ENCODE measurements around the gene NPHP1. TPM values are rescaled to one million over a fixed set of nuclear protein-coding genes. Genes with fewer than 3 reads are reported as not detected.
"Not testable (repeated sequence)": the region's sequence is repeated elsewhere in the genome, so short reads cannot be mapped to it uniquely, and the experiment has no call there.

The NPHP1 gene
- total and polyA plus RNA-seq, 2 of the 4 experiments (the other 2 are of a cell fraction), result 1.8 to 2.5 TPM

DNA sequence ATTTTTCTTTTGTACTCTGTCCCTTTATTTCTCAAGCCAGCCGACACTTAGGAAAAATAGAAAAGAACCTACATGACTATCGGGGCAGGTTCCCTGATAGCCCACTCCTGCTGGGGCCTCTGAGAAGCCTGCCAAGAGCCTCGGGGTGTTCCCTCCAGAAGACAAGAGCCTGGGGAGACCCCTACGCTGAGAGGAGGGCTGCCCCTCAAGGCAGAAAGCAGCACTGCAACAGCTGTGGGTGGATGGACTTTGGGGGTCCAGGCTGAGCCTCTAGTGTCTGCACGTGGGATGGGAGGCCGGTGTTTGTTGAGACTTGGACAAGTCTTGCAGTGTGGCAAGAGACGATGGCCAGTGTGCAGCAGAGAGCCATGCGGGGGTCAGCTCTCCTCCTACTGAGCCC lies 121.7 kb downstream of the NPHP1 start:
- H2AK9ac ChIP-seq (replicated peaks; ENCODE audit: low read depth, low read length, poor library complexity); H3K9ac ChIP-seq (ENCODE audit: low read depth, low read length); H3K4me2 ChIP-seq (ENCODE audit: low read depth, low read length); CTCF ChIA-PET; dilution Hi-C loops (cut with HindIII; ENCODE audit: low sequenced_read_pairs, unreplicated experiment); H3K18ac ChIP-seq (ENCODE audit: low read depth, low read length); H3K4me3 ChIP-seq (ENCODE audit: insufficient read depth, low read depth, low read length); H3K56ac ChIP-seq (ENCODE audit: extremely low read depth, insufficient read depth, low read length); H4K91ac ChIP-seq (ENCODE audit: insufficient read depth, low read depth, low read length); in situ Hi-C loops (cut with MboI; ENCODE audit: low sequenced_read_pairs); H3K79me1 ChIP-seq (ENCODE audit: low read depth in 1 of 2, low read length in 2 of 2); H3K27me3 ChIP-seq (ENCODE audit: control insufficient read depth, insufficient read depth, low read length); intact Hi-C loops (cut with micrococcal nuclease); H3K23ac ChIP-seq (ENCODE audit: low read depth, low read length); H3K27ac ChIP-seq (ENCODE audit: insufficient read depth, low read length); H3K36me3 ChIP-seq (ENCODE audit: control insufficient read depth, insufficient read depth, low read length); H2BK120ac ChIP-seq (ENCODE audit: low read depth, low read length); H3K4ac ChIP-seq (ENCODE audit: low read depth, low read length); H2BK5ac ChIP-seq (ENCODE audit: low read depth, low read length, poor library complexity, severe bottlenecking); H2AK5ac ChIP-seq (ENCODE audit: low read depth, low read length); H2BK15ac ChIP-seq (ENCODE audit: low read depth, low read length); H3K14ac ChIP-seq (replicated peaks; ENCODE audit: low read depth, low read length); DNase-seq; H4K20me1 ChIP-seq (ENCODE audit: insufficient read depth, low read length); H4K8ac ChIP-seq (ENCODE audit: low read depth in 2 of 2, low read length in 2 of 2); H2BK20ac ChIP-seq (ENCODE audit: low read depth, low read length); POLR2A ChIA-PET (ENCODE audit: unreplicated experiment); H2AFZ ChIP-seq (replicated peaks; ENCODE audit: low read length, poor library complexity); BruUV-seq (replicated peaks); H3K4me1 ChIP-seq (ENCODE audit: control insufficient read depth, insufficient read depth, low read length); H3K9me1 ChIP-seq (ENCODE audit: insufficient read depth, low read length); H3K9me3 ChIP-seq (ENCODE audit: control insufficient read depth, insufficient read depth, low read length); H4K5ac ChIP-seq (ENCODE audit: low read depth, low read length); ATAC-seq (ENCODE audit: low read depth): not testable (repeated sequence)
- WGBS, 2 experiments (ENCODE audit: extremely low coverage in 2 of 2, insufficient read length in 1 of 2), result no CpG with 5 or more reads among the region's 8 CpGs

GRCh38 chr2:110078104-110078503 lies 126.7 kb downstream of the NPHP1 start:
- H3K9me1 ChIP-seq (ENCODE audit: insufficient read depth, low read length); intact Hi-C loops (cut with micrococcal nuclease); DNase-seq; H2BK20ac ChIP-seq (ENCODE audit: low read depth, low read length); BruUV-seq (replicated peaks); H3K4me3 ChIP-seq (ENCODE audit: insufficient read depth, low read depth, low read length); H3K27ac ChIP-seq (ENCODE audit: insufficient read depth, low read length); H3K14ac ChIP-seq (replicated peaks; ENCODE audit: low read depth, low read length); H3K79me1 ChIP-seq (ENCODE audit: low read depth in 1 of 2, low read length in 2 of 2); H3K4me2 ChIP-seq (ENCODE audit: low read depth, low read length); H2BK5ac ChIP-seq (ENCODE audit: low read depth, low read length, poor library complexity, severe bottlenecking); ATAC-seq (ENCODE audit: low read depth); H2AK5ac ChIP-seq (ENCODE audit: low read depth, low read length); H3K9ac ChIP-seq (ENCODE audit: low read depth, low read length); CTCF ChIA-PET; H3K23ac ChIP-seq (ENCODE audit: low read depth, low read length); H2BK15ac ChIP-seq (ENCODE audit: low read depth, low read length); H4K5ac ChIP-seq (ENCODE audit: low read depth, low read length); H3K36me3 ChIP-seq (ENCODE audit: control insufficient read depth, insufficient read depth, low read length); H3K27me3 ChIP-seq (ENCODE audit: control insufficient read depth, insufficient read depth, low read length); H3K4me1 ChIP-seq (ENCODE audit: control insufficient read depth, insufficient read depth, low read length); H2AFZ ChIP-seq (replicated peaks; ENCODE audit: low read length, poor library complexity); H3K56ac ChIP-seq (ENCODE audit: extremely low read depth, insufficient read depth, low read length); H4K91ac ChIP-seq (ENCODE audit: insufficient read depth, low read depth, low read length); in situ Hi-C loops (cut with MboI; ENCODE audit: low sequenced_read_pairs); H2BK120ac ChIP-seq (ENCODE audit: low read depth, low read length); H3K4ac ChIP-seq (ENCODE audit: low read depth, low read length); H2AK9ac ChIP-seq (replicated peaks; ENCODE audit: low read depth, low read length, poor library complexity); dilution Hi-C loops (cut with HindIII; ENCODE audit: low sequenced_read_pairs, unreplicated experiment); H4K20me1 ChIP-seq (ENCODE audit: insufficient read depth, low read length); H4K8ac ChIP-seq (ENCODE audit: low read depth in 2 of 2, low read length in 2 of 2); H3K18ac ChIP-seq (ENCODE audit: low read depth, low read length); H3K9me3 ChIP-seq (ENCODE audit: control insufficient read depth, insufficient read depth, low read length); POLR2A ChIA-PET (ENCODE audit: unreplicated experiment): not testable (repeated sequence)
- WGBS, 2 experiments (ENCODE audit: extremely low coverage in 2 of 2, insufficient read length in 1 of 2), result no CpG with 5 or more reads among the region's 4 CpGs
